Non-pigmented ciliary epithelial cell (primary cell): ENCODE data around the gene KLF3.
"Not testable (repeated sequence)": the region's sequence is repeated elsewhere in the genome, so short reads cannot be mapped to it uniquely, and the experiment has no call there.

Experiments
- DNase-seq: peaks from one replicate; pipeline ENCODE4 v3.0.0-alpha.2; 2010; ENCODE audit warnings: low read depth

KLF3 gene

DNA sequence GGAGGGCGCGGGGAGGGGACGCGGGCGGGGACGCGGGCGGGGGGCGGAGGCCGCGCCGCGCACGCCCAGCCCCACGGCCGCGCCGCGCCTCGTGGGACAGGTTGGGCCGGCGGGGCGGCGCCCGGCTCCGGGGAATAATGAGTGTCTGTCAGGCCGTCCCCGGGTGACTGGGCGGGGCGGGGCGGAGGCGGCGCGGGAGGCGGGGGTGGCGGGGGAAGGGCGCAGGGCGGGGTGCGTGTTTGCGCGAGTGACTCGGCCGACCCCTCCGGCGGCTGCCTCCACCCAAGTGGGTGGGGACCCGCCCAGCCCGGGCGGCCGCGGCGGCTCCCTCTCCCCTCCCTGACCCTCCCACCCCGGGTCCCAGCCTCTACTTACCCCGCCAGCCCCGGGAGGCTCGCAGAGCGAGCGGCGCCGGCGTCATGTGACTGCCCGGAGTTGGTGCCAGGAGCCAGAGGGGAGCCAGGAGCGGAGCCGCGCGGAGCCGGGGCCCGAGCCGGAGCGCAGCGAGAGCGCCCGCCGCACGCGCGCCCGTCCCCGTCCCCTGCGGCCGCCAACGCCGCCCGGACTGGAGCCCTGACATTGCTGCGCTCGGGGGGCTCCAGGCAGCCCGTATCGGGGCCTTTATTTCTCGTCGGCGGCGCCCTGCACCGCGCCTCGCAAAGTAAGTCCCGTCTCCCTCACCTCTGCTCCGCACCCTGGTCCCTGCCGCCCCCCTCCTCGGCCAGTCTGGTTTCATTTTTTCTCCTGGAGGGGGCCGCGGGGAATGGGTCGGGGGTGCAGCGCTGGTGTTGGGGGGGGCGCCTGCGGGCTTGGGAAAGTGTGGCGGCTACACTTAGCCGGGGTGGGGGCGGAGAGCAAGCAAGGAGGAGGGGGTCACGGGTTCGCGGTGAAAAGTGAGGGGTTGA lies at the start of gene KLF3:
KLF3 (plus strand) TSS at position 399 of the 905 bp plus-strand sequence. CDS start 16,427 bp downstream, outside the sequence.
- DNase-seq = peak; percentile 37

DNA sequence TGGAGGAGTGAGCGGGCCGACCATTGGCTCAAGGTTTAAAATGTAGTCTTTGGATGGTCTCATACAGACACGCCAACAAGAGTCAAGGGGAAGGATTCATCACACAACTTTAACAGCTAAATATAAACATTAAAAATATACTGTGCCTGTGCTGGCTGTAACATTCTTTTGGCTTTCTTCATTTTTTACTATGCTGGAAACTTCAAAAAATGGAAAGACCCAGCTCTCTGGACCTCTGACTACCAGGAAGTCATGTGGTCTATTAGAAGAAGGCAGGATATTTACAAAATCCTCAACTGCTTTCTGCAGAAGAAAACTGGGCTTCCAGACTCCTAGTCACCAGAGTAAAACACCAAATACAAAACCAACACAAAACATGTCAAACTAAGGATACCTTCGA lies 49.8 kb upstream of the KLF3 start:
- no peak for DNase-seq

DNA sequence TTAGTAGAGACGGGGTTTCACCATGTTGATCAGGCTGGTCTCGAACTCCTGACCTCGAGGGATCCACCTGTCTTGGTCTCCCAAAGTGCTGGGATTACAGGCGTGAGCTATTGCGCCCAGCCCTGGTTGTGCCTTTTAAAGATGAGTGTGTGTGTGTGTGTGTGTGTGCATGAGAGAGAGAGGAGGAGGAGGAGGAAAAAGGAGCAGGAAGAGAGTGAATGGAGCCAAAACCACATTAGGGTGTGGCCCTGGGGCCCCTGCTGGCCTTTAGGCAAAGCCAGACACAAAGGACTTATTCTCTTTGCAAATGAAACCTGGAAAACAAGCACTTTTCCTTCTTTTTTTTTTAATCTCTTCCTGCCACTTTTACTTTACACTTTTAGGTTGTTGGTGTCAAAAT lies 48.2 kb upstream of the KLF3 start:
- no peak for DNase-seq

- no peak for DNase-seq
These were observed 45.5 kb upstream of the KLF3 start for GRCh38 chr4:38618505-38618904.

DNA sequence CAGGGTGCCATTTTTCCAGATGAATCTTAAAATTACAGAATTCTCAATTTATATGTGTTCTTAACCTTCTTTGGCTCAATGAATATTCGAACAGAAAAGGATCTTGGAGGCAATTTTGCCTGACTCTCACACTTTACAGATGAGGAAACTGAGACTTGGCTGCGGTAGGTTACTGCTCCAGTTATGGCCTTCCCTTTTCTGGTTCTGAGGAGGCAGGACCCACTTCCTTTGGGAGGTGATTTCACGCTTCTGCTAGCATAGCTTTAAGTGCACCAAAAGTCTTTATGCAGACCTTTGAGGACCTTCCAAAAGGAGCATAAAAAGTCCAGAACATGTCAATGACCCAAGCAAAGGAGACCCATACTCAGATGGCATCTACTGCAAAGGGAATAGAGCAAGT lies 44.7 kb upstream of the KLF3 start:
- DNase-seq = no peak

DNA sequence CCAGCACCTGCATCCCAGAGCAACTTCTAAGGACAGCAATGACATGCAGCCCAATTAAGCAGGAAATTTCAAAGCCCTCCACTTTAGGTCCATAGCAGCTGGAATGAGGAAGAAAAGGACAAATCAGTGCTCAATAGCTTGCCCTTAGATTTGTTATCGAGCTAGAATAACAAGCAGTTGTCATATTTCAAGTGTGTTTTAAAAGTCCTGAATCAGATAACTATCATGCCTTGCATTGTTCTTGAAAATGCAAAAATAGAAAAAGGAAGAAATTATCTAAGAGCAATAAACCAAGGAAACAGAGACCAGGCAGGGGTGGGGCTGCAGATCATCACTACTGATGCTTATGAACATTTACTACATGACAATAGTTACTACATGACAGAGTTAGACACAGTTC lies 43.9 kb upstream of the KLF3 start:
- DNase-seq = no peak

- DNase-seq = no peak
These were observed 43.4 kb upstream of the KLF3 start for GRCh38 chr4:38620527-38621027.

DNA sequence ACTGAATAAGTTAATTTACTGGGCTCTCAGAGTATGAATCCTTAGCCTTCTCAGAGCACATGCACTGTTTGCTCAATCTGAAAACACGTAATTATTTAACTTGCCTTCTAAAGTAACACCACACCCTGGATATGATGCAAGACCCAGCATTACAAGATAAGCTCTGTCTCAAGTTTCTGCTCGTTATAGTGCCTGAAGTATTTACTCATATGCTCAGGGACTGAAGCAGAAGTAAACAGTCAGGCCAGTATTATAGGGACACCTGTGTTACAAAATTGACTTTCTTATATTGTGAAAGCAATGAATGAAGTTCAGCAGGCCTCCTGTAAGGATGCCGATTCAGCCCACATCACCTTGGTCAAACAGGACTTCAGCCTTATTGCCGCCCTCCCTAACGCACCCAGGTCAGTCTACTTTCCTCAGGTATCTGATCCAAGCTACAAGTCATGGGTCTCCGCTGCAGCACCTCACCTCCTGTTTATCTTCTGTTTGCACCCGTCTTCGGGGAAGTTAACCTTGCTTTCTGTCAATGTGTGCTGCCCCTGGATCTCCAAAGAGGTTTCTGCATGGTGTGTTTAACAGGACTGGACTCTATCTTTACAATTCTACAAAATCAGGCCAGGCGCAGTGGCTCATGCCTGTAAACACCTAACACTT lies 42.8 kb upstream of the KLF3 start:
- no peak for DNase-seq

- DNase-seq = no peak
These were observed 42.2 kb upstream of the KLF3 start for GRCh38 chr4:38621831-38622230.

GRCh38 chr4:38622340-38622739 lies 41.7 kb upstream of the KLF3 start:
- DNase-seq = not testable (repeated sequence)

GRCh38 chr4:38623260-38623659 lies 40.7 kb upstream of the KLF3 start:
- no peak for DNase-seq

DNA sequence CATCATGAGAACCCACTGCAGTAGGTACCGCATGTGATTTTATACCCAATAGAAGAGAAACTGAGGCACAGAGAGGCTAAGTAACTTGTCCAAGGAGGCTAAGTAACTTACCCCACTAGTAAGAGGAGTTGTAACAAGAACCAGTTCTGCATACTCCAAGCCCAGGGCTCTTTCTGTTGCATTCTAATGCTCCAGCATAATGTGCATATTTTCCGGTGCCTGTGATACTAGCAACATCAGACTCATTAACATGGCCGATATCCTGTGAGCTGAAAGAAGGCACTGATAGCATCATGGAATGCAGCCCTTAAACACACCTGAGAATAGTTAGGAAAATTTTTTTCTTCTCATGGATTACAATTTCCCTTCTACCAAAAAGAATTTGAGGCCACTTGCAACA lies 39.7 kb upstream of the KLF3 start:
- no peak for DNase-seq

DNA sequence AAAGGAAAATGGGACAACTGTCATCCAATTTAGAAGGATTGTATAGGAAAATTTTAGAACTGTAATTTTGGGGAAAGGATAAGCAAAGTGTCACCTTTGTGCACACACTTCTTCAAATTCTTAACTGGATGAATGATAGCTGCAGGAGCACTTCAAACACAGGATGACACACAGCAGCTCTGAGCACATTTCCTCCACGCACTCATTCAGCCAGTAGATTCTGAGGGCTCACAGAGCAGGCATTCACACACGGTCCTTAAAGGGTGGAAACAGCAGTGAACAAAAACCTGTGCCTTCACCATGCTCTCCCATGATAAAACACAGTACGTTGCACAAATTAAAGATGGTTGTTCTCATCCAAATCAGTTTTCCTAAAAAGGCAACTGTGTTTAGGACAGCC lies 38.5 kb upstream of the KLF3 start:
- no peak for DNase-seq

DNA sequence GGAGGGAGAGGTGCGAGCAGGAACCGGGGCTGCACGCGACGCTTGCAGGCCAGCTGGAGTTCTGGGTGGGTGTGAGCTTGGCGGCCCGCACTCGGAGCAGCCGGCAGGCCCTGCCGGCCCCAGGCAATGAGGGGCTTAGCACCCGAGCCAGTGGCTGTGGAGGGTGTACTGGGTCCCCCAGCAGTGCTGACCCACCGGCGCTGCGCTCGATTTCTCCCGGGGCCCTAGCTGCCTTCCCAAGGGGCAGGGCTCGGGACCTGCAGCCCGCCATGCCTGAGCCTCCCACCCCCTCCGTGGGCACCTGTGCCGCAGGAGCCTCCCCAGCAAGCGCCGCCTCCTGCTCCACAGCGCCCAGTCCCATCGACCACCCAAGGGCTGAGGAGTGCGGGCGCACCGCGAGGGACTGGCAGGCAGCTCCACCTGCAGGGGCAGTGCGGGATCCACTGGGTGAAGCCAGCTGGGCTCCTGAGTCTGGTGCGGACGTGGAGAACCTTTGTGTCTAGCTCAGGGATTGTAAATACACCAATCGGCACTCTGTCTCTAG lies 37.0 kb upstream of the KLF3 start:
- not testable (repeated sequence) for DNase-seq

DNA sequence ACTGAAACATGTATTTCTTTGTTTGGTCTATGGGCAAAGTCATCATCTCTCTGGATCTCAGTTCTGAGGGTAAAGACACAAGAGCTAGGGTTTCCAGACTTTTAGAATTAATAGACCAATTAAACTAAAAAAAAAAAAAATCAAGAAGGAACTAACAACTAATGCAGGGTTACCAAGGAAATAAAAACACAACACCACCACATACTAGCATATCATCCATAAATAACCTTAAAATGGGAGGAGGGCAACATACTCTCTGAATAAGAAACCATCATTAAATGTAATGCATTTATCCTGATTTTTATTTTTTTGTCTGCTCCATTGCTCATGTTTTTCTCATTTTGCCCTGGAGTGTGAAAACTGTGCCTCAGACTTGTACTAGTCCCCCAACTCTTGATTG lies 33.5 kb upstream of the KLF3 start:
- no peak for DNase-seq

DNA sequence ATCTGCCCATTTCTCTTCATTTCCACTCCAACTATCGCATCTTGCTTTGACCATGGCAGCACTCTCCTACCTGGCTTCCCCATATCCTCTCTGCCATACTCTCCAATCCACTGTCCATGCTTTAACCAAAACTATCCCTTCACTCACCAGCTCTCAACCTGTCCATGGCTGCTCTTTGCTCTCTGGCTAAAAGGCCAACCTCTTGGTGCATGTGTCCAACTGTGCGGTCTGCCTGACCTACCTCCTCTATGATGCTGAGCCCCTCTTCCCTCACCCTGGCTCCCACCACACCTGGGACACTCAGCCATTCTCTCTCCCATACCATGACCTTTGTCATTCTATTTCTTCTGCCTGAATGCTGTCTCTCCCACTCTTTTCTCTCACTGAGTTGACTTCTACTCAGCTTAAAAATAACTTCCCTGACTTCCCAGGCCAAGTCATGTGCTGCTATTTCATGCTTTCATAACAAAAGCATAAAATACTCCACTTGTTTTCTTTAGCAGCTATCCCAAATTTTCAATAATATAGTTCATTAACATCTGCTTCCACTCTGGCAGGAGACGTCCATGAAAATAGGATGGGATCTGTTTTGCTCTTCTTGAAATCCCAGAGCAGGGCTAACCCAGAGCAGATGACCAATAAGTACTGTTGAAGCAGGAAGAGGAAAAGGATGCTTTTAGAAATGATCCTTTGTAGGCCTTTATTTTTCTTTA lies 29.8 kb upstream of the KLF3 start:
- no peak for DNase-seq

DNA sequence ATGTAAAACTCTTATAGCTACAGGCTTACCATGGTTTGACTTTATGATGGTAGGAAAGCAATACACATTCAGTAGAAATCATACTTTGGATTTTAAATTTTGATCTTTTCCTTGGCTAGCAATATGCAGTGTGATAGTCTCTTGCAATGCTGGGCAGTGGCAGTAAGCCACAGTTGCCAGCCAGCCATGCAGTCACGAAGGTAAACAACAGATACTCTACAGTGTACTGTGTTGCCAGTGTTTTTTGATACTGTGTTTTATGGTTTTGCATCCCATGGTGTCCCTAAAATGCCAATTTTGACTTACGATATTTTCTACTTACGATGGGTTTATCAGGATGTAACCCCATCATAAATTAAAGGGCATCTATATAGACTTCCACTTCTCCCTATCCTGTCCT lies 24.8 kb upstream of the KLF3 start:
- no peak for DNase-seq

DNA sequence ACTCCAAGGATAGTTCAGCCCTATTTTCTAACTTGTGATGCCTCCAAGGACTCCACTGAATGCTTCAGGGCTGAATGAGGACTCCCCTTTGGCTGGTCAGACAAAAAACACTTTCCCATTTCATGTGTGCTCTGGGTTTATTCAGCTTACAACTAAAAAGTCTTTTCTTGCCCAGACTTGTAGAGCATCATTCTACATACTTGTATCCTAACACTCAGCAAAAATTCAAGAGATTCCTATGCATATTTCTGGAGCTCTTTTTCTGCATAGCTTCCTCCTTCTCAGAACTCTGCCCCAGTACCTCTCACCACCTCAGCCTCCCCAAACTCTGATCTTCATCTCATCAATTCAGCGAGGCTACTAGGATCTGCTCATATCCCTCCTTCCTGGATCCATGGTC lies 22.2 kb upstream of the KLF3 start:
- DNase-seq = no peak

- DNase-seq = no peak
These were observed 19.8 kb upstream of the KLF3 start for GRCh38 chr4:38644201-38644600.

GRCh38 chr4:38647101-38647819 lies 16.7 kb upstream of the KLF3 start:
- no peak for DNase-seq

- no peak for DNase-seq
These were observed 13.9 kb upstream of the KLF3 start for GRCh38 chr4:38650133-38650532.

DNA sequence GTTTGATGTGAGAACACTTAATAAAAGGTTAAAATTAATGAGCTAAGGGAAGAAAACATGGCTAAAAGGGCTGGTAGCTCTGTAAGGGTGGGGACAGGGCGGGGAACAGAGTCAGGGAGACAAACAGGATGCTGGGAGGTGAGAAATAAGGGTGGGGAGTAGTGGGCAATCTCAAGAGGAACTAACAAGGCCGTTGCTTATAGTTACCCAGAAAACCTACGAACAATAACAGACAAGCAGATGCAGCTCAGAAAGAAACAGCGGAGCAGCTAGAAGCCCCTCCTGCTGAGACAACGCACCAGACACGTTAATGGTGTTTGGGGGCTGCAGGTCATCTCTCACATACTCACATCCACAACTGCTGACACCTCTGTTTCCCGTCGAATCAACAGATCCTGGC lies 9.7 kb upstream of the KLF3 start:
- no peak for DNase-seq
